HG03432 (cell line): ENCODE results near the gene ATXN1.

Experiments
- ATAC-seq: cut with Tn5 transposase; IDR thresholded peaks from one replicate; pipeline ENCODE4 v1.9.1; 2021; ENCODE audit warnings: mild to moderate bottlenecking, moderate library complexity; ENCODE audit not compliant: unreplicated experiment

The ATXN1 gene

DNA sequence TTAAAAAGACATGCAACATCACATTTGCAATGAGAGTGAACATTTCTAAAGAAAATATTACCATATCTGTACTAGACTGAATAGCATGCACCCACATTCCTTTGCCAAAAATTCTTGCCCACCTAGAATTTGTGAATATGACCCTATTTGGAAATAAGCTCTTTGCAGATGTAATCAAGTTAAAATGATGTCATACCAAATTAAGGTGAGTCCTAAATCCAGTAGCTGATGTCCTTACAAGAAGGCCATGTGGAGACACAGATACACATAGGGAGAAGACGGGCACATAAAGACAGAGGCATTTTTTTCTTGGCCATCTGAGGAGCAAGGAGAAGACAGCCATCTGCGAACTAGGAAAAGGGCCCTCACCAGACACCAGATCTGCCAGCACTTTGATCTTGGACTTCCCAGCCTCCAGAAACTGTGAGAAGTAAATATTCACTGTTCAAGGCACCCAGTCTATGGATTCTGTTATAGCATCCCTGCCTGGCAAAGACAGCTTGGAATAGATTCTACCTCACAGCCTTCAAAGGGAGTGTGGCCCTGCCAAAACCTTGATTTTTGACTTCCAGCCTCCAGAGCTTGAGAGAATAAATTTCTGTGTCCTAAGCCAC, 22.8 kb upstream of the ATXN1 start:
- ATAC-seq: no peak

DNA sequence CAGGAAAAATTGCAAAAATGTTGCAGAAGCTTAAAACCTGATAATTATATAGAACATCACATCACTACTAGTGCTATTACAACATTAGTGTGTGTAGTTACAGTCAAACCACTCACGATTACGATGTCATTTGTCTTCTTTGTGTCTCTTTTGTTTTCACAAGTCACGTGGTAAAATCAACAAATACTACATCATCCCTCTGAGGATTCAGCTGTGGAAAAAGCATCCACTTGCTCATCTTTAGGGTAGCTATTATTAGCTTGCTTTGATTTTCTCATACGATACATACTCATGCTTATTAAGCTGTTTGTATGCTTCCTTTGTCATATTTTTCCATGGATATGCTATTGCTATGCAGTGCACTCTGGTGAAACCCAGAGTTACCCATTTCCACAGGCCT, 22.2 kb upstream of the ATXN1 start:
- no peak for ATAC-seq

DNA sequence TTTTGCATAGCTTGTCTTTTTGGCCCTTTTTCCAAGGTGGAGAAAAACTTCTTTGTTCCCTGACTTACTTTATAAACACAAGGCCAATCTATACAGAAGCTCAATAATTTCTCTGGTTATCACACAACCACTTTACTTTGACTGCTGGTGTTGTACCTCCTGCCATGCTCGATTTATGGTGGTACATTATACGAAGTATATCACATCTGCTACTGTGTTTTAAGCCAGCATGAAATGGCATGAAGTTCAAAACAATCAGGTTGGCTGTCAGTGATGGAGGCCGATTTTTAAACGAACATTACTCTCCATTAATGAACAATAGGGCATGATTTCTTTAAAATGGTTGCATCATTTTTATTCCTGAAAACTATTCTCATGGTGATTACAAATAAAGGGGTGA, 21.0 kb upstream of the ATXN1 start:
- ATAC-seq: no peak

DNA sequence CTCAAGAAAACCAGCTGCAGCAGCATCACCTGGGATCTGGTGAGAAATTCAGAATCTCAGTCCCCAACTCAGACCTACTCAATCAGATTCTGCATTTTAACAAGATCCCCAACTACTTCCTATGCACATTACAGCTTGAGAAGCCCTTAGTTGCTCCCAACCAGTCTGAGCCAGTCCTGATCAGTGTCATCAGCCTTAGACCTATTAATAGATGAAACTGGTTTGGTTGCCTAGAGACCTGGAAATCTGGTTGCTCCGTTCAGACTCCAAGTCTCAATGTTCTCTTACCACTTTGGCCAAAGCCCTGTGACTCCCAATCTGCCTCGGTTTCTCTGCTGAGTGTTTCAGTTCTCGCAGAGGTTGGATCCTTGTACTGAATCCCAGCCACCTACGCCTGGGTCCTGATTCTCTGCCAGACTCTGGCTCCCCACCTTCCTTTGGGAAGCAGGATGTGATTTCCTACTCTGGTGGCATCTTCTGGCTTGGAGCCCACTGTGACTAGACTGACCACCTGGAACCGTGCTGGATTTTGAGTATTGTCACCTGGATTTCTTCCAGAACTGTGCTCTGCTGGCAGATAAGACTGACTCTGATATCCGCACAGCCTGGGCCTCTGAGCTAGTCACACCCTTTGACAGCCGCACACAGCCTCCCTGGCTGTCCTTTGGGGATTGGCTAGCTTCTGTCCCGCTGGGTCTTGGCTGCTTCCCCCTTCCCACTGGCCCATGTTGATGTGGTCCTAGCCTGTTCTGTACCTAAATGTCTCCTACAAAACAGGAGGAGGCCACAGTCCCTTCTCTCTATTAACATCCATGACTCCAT, 20.3 kb upstream of the ATXN1 start:
- ATAC-seq: no peak

DNA sequence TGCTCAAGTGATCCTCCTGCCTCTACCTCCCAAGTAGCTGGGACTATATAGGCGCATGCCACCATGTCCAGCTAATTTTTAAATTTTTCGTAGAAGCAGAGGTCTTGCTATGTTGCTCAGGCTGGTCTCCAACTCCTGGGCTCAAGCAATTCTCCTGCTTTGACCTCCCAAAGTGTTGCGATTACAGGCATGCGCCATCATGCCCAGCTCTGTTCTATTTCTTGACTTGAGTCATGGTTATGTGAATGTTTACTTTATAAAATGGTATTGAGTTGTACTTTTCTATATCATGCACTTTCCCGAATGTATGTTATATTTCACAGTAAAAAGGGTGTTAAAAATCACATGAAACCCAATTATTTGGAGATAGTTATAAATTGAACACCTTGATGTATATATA, 17.3 kb upstream of the ATXN1 start:
- no peak for ATAC-seq

DNA sequence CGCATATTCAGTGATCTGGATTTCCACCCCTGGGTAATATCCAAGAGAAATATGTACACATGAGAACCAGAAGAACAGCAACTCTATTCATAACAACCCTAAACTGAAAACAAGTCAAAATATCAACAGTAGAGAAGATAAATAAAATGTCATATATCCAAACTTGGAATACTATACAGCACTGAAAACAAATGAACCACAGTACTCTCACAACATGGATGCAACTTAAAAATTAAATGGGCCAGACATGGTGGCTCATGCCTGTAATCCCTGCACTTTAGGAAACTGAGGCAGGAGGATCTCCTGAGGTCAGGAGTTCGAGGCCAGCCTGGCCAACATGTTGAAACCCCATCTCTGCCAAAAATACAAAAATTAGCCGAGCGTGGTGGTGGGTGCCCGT, 16.5 kb upstream of the ATXN1 start:
- ATAC-seq: no peak

DNA sequence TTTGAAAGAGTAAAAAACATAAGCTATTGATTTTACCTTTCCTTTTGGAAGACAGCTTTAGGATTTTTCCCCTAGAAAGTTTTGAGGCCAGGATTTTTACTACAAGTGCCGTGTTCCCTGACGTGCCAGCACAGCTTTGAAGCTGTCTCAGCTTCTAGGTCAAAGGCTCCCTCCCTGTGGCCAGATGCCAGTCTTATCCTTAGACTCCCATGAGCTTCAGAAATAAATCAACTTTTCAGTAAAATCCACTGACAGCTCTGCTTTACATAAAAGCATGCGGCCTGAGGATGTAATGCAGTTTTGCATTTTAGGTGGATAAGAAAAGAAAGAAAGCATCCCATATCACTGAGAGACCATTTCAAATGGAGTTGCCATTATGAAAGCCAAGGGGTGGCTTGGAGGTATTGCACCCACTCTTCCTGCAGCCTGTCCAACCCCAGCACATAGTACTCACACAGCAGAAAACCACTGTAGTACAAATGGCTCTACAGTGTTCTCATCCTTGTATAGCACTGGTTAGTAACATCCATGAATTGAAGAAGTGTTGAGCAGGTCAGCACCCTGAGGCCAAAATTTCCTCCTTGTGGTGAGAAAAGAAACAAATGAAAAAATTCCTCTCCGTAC, 15.2 kb upstream of the ATXN1 start:
- ATAC-seq: no peak

DNA sequence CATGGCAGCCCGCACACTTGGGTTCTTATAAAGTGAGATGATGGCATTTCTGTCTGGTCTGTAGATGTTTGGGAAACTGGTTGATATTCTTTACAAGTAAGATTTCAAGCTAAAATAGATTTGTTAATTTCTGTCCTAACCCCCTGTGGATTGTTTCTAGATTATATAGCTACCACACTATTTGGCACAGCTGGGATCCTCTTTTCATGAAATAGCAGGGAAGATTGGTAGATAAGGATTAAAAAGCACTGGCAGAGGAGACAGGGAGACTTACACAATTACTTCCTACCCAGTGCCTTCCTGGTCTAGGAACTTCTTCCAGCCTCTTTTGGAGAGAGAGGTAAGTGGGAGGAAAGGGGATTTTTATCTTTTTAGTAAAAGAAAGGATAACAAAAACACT, 13.2 kb upstream of the ATXN1 start:
- no peak for ATAC-seq

DNA sequence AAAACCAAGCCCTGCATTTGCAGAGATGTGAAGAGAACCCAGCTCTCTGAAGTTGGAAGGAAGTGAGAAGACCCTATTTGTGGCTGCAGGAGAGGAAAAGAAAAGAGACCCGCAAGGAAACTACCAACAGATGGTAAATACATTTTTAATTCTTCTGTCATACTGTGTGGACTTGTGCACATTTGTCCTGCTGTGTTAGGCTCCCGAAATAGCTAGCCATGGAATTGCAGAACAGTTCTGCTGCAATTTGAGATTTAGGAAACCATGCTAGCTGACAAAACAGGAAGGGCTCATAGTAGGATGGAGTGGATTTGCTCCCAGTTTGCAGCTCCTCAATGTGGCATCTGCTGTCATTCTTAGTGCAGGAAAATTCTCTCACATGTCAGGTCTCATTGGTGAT, 12.1 kb upstream of the ATXN1 start:
- no peak for ATAC-seq

DNA sequence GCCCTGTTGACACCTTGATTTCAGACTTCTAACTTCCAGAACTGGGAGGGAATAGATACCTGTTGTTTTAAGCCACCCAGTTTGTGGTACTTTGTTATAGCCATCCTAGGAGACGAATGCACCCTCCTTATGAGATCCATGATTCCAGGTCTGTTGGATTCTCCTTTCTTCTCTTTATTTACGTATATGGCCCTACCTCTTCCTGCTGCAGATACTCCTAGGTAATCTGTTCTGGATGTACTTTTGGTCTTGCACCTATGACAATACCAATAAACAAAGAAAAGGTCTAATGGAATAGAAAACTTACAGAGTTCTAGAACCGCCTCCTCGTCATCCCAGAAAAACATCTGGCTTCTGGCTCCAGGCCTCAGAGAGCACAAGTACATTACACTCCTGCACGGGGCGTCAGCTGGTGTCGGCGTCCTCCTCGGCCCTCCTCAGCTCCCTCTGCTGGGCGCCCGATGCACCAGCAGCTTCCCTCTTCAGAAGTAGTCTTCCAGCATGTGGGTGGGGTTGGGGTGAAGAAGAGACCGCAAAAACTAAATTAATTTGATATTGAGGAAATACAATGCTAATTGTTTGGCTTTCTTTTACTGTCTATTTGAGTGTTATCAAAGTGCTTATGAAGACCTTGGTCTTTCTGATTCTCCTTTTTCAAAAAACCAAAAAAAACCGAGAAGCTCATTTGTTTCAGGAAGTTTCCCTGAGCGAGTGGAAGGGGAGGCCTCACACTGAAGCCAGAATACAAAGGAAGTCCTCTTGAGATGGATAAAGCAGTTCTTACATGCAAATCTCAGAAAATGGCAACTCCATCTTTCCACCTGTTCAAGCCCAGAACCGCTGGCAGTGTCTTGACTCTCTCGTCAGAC, 9.7 kb upstream of the ATXN1 start:
- ATAC-seq: peak; percentile 83

DNA sequence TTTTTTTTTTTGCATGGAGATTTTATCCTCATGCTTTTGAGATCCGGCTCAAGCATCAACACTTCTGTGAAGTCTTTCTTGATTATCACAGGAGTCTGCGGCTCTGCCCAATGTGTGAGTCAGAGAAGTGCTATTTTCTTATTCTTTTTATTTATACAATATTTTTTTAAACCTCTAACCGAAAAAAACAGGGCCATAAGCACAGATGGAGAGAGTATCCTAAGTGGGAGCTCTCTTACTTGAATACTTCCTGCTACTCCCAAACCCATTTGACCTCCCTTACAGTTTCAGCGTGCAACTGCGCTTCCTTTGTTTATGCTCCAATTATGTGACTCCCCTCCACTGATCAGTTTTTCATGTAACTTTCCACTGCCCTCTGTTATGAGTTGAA, 8.7 kb upstream of the ATXN1 start:
- no peak for ATAC-seq

DNA sequence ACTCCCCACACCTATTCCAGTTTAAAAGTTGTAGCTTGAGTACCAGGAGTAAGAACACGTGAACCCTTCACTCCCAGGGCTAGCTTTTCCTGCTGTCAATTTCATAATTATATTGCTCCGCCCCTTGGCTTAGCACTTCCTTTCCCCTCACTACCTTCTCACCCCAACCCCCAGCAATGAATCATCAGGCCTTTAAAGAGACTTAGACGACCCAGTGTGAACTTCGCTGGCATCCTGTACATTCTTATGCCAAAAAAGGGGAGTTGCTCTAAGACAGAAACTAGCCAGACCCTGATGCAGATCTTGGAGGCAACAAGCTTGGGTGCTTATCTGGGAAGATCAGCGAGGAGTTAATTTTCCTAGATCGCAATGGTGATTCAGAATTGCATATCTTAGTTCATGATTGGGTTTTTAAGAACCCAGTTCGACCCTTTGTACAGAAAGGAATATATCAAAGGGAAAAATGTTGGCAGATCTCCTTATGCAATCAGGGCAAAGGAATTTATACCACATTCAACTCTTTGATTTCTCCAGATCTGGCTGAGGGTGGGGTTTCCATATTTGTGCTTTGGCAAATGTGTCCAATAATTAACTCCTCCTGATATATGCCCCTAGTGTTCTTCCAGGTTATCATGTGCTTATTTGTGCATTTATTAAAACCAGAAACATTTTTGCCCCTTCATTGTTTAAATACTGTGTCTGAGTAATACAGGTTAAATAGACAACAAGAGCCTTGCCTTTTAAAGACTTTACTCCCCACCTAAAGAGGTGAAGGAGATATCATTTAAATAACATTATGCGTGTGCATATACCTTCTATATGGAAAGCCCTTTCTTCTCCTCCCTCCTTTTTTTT, 8.1 kb upstream of the ATXN1 start:
- ATAC-seq: peak; percentile 70

DNA sequence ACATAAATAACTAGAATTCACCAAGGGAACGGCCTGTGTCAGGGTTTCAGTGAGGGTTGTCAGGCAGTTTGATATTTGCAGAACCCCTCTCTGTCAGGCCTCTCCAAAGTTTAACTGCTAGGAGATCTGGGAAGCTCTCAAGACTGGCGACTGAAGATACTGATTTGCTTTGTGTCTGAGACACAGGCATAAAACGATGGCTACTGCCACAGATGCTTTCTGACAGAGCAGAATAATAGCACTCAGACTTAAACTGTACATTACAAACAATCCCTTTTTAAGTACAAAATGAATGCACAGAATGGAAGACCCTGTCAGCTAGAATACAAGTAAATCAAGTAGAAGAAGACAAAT, 7.2 kb upstream of the ATXN1 start:
- ATAC-seq: no peak

DNA sequence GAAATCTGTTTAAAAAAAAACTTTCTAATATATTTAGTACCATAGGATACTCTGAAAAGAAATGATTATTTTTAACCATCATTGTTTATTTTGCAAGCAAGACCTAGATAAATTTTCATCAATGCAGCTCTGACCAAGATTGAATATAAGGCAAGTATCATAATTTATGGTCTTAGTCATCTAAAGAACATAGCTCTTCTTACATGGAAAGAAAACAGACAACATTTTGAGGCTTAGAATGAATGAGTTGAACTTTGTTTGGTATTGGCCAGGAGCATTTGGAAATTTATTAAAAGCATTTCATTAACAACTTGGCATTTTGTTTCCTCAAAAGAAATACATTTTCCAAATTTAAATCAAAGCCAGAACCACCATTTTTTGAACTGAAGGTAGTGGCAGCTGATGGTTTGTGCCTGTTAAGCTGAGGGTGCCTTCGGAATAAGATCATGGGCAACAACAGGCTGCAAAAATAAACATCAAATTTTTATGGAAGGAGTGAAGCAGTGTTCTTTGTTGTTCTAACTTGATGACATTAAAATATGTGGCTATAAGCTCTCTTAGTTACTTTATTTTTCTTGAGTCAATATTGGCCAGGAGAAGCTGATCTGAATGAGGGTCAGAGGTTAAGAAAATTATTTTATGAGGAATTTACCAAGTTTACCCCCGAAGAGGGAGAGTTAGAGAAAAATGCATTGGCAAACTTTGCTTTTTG, 6.7 kb upstream of the ATXN1 start:
- ATAC-seq: no peak

DNA sequence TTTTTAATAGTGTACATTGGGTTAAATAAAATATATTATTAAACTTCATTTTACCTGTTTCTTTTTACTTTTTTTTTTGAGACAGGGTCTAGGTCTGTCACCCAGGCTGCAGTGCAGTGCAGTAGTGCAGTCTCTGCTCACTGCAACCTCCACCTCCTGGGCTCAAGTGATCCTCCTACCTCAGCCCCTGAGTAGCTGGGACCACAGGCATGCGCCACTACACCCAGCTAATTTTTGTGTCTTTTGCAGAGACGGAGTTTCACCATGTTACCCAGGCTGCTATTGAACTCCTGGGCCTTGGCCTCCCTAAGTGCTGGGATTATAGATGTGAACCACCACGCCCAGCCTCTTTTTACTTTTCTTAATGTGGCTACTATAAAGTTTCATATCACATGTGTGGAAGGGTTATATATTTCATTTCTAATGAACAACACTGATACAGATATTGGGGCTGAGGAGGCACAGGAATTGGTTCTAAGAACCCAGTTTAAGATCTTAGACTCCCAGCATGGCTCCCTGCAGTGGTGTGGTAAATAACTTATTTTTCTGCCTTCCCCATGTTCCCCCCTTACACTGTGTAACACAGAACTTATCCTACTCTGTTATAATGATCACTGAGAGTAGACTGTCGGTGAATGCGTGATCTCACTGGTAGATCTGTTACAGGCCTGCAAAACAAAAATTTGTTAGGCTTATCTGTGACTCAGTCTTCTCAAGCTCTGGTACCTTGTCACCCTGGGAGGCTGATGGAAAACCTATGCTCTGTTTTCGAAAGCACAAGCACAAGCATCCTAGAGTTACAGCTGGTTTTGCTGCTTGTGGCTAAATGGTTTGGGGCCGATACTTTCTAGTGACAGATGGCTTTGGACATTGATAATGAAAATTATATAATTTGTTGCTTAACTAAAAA, 5.8 kb upstream of the ATXN1 start:
- ATAC-seq: no peak

DNA sequence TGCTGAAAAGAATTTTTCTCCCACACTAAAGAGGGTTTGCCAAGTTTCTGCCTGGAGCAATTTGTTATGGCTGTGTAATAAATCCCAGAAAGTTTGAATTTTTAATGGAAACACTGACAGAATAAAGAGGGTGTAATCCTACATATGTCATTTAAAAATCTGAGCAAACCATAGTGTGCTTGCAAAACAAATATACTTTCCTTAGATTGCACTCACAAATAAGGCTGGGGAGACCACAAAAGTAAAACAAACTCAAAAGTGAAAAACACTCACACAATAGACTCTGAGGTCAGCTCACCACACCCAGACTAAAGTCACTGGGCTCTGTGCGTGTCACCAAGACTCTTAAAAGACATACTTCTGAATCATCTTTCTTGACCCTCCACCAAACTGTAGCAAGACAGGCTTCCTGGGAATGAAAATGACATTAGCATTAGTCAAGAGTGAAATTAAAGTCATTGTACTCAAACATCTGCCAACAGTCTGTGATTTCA, 4.8 kb upstream of the ATXN1 start:
- no peak for ATAC-seq

DNA sequence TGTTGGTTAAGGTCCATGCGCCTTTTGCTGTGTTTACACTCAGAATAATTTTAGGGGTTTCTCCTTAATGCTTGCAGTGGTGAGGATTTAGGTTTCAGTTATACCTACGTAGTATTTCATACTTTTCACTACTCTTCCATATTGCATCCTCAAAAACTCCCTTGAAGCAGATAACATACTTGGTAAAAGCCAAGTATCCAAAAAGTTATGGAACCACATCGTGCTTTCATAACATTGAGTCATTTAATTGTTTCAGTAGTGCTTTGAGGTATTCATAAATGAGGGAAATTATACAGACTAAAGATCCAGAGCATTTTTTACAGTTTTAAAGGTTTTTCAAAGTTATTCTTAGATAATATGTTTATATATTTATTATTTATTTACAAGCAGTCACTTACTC, 4.0 kb upstream of the ATXN1 start:
- ATAC-seq: no peak

DNA sequence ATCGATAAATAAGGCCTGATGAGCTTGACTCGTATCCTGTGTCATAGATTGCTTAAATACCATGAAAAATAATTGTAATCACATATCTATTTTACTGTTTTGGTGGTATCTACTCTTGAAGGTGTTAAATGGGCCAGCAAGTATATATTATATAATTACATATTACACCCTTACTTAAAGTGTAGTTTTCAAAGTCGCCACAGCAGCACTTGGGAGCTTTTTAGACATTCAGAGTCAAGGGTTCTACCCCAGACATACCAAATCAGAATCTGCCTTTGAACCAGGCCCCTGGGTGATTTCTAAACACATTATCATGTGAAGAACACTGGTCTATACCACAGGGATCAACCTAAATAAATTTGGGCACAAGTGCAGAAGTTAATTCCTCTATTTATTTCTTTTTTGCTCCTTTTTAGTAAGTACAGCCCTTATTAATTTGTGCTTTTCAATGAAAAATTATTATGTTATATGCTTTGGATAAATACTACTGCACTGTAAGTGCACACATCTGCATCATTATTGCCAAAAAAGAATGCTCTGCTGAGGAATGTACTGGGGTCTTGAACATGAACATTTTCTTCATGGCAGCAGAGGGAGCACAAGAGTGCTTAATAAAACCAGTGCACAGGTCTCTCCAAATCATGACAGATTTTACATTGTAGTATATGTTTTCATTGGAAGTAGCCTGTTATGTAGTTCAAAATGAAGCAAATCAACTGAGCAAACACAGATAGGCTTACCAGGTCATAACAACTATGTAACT, 3.1 kb upstream of the ATXN1 start:
- ATAC-seq: no peak
